Hippocampal formation (tissue), 2 donors: ENCODE results near the gene HLF.
A peak's percentile ranks its signal among the peaks of the same experiment; 100 is the strongest.

Experiments used
- DNase-seq, 2 donors: peaks; one replicate each; lab custom pipeline; 2025; lab: John Stamatoyannopoulos, UW

Gene HLF

GRCh38 chr17:55363033-55363432, 98.3 kb downstream of the HLF start:
- DNase-seq, result no peak

DNA sequence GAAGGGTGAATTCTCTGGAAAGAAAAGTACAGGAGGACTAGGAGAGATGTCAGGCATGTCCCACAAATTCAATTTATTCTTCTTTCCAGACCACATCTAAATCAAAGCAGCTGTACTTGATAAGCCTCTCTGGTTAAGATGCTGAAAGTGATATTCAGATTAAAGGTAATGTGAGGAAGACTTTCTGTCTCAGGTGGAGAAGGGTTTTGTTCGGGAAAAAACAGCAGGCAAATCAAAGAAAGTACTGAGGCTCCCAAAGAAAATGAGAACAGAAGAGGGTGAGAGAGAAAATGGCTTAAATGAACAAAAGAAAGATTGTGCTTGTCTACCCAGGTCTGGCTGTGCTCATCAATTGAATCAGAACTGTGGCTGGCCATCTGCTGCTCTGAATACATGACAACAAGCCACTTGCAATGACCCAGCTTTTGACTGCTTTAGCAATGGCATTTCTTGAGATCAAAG, 101.3 kb downstream of the HLF start:
- peak; percentile 3 to 40 for DNase-seq

- no peak for DNase-seq
Observed at GRCh38 chr17:55368706-55369105, 103.9 kb downstream of the HLF start.
